MCF 10A (cell line): Measurements from ENCODE around the gene TECTA. TPM values are rescaled to one million over a fixed set of nuclear protein-coding genes. Genes with fewer than 3 reads are reported as not detected.

Experiments
- BruUV-seq: library from RNA; stranded (reverse); fragments of 400-500 nt; replicated peaks from 2 replicates; lab custom pipeline; 2021; lab: Mats Ljungman, UMichigan
- CTCF ChIA-PET: fragments of 300-600 bp; sonication (Branson Sonifier 250); formaldehyde crosslinking; extraction: SDS; loops from one replicate; lab custom pipeline; 2021; ENCODE audit warnings: antibody characterized with exemption, inconsistent platforms; lab: Yijun Ruan, JAX
- POLR2A ChIA-PET: fragments of 300-600, 350-650 bp; sonication (Branson Sonifier 250); formaldehyde crosslinking; extraction: SDS; loops from one replicate; lab custom pipeline; 2020; ENCODE audit warnings: antibody characterized with exemption, inconsistent platforms; lab: Yijun Ruan, JAX
- DNase-seq: peaks from one replicate; pipeline ENCODE4 v3.0.0-alpha.2; 2018; ENCODE audit not compliant: unreplicated experiment
- H3K27ac Mint-ChIP-seq: one replicate; pipeline ENCODE4 v1.8.0; 2022; ENCODE audit warnings: mild to moderate bottlenecking, low read depth, mixed read lengths; ENCODE audit not compliant: unreplicated experiment
- H3K27me3 Mint-ChIP-seq: one replicate; pipeline ENCODE4 v1.8.0; 2022; ENCODE audit warnings: mixed read lengths; ENCODE audit not compliant: insufficient read depth, unreplicated experiment
- H3K36me3 Mint-ChIP-seq: one replicate; pipeline ENCODE4 v1.8.0; 2022; ENCODE audit warnings: mild to moderate bottlenecking, moderate library complexity, mixed read lengths; ENCODE audit not compliant: insufficient read depth, unreplicated experiment
- H3K4me1 Mint-ChIP-seq: one replicate; pipeline ENCODE4 v1.8.0; 2022; ENCODE audit warnings: mixed read lengths; ENCODE audit not compliant: insufficient read depth, unreplicated experiment
- H3K4me3 Mint-ChIP-seq: one replicate; pipeline ENCODE4 v1.8.0; 2022; ENCODE audit warnings: mild to moderate bottlenecking, moderate library complexity, mixed read lengths; ENCODE audit not compliant: unreplicated experiment
- H3K9me3 Mint-ChIP-seq: one replicate; pipeline ENCODE4 v1.8.0; 2022; ENCODE audit warnings: mixed read lengths; ENCODE audit not compliant: unreplicated experiment
- CTCF ChIP-seq: fragments of 200-600 bp; IDR thresholded peaks from one replicate; pipeline ENCODE4 v1.8.0; 2022; ENCODE audit warnings: antibody characterized with exemption, mild to moderate bottlenecking; ENCODE audit not compliant: unreplicated experiment
- intact Hi-C: fragments of 100-400 bp; cut with micrococcal nuclease; formaldehyde crosslinking; loops from 2 replicates; pipeline ENCODE4 v1.14.1; 2022
- total RNA-seq: library from RNA; stranded (reverse); gene quantifications from 2 replicates; pipeline ENCODE4 v1.2.3, GENCODE V29; 2022

TECTA gene
- total RNA-seq, 1 experiment from 2014 or later, result 0.30 TPM

- ChIA-PET CTCF (no interaction called here), POLR2A (no interaction called here)
- Mint-ChIP-seq H3K27me3 (peaks cover 57% of the 10 kb centered on the region), H3K9me3 (no peaks in the 10 kb centered on the region), H3K4me3 (no peak overlapping the region), H3K27ac (no peak overlapping the region), H3K36me3 (no peaks in the 10 kb centered on the region), H3K4me1 (no peaks in the 10 kb centered on the region)
- no peak for DNase-seq
- no peak for TF ChIP-seq CTCF
- intact Hi-C loops, result no loop called here
- no TSS peak for BruUV-seq
These were observed 36.0 kb downstream of the TECTA start for GRCh38 chr11:121137005-121137404.

GRCh38 chr11:121138259-121138658 is 37.2 kb downstream of the TECTA start:
- no peaks in the 10 kb centered on the region for H3K36me3 Mint-ChIP-seq
- ChIA-PET CTCF (no interaction called here), POLR2A (no interaction called here)
- no peaks in the 10 kb centered on the region for H3K9me3 Mint-ChIP-seq
- H3K4me1 Mint-ChIP-seq, result no peaks in the 10 kb centered on the region
- no peak for TF ChIP-seq CTCF
- H3K4me3 Mint-ChIP-seq, result no peak overlapping the region
- no peak for DNase-seq
- peaks cover 70% of the 10 kb centered on the region for H3K27me3 Mint-ChIP-seq
- no peak overlapping the region for H3K27ac Mint-ChIP-seq
- intact Hi-C loops, result no loop called here
- BruUV-seq, result no TSS peak

GRCh38 chr11:121140369-121140768 is 39.3 kb downstream of the TECTA start:
- peaks cover 71% of the 10 kb centered on the region for H3K27me3 Mint-ChIP-seq
- CTCF ChIA-PET, result no interaction called here
- POLR2A ChIA-PET, result no interaction called here

DNA sequence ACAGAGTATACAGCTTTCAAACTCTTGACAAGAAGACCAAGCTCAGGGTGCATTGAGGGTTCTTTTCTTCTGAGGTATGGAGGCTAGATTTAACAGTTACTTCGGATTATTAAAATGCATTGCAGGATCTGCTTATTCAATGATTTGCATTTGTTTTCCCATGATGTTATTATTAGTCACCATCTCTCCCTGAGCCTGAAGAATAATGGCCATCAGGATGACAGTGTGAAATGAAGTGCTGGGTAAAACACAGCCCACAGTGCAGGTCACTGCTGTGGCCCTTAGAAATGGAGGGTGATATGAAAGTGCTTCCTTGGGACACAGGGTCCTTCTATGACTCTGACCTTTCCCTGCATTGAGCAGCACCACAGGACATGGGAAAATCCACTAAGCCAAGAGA is 40.0 kb downstream of the TECTA start:
- Mint-ChIP-seq H3K27me3 (peaks cover 71% of the 10 kb centered on the region), H3K27ac (no peak overlapping the region), H3K36me3 (no peaks in the 10 kb centered on the region), H3K4me3 (no peak overlapping the region), H3K9me3 (no peaks in the 10 kb centered on the region), H3K4me1 (no peaks in the 10 kb centered on the region)
- no TSS peak for BruUV-seq
- CTCF ChIA-PET, result no interaction called here
- no peak for TF ChIP-seq CTCF
- DNase-seq, result no peak
- intact Hi-C loops, result no loop called here
- POLR2A ChIA-PET, result no interaction called here

More at GRCh38 chr11:121140369-121140768, 39.3 kb downstream of the TECTA start:
- no peak for DNase-seq
- TF ChIP-seq CTCF, result no peak
- BruUV-seq, result no TSS peak
- no peaks in the 10 kb centered on the region for H3K36me3 Mint-ChIP-seq
- no peak overlapping the region for H3K4me3 Mint-ChIP-seq
- H3K9me3 Mint-ChIP-seq, result no peaks in the 10 kb centered on the region
- no peaks in the 10 kb centered on the region for H3K4me1 Mint-ChIP-seq
- intact Hi-C loops, result no loop called here
- H3K27ac Mint-ChIP-seq, result no peak overlapping the region
